HG03439 (cell line): ENCODE results near the gene KIAA0319L.

ENCODE experiments used
- ATAC-seq: cut with Tn5 transposase; IDR thresholded peaks from one replicate; pipeline ENCODE4 v1.9.1; 2021; ENCODE audit warnings: mild to moderate bottlenecking, moderate library complexity; ENCODE audit not compliant: unreplicated experiment

The KIAA0319L gene

GRCh38 chr1:35394386-35394785 is 162.8 kb downstream of the KIAA0319L start:
- ATAC-seq, result no peak

GRCh38 chr1:35390600-35391494 is 166.4 kb downstream of the KIAA0319L start:
- ATAC-seq, result no peak

- ATAC-seq, result no peak
Observed at GRCh38 chr1:35386959-35387358, 170.2 kb downstream of the KIAA0319L start.

- no peak for ATAC-seq
Observed at GRCh38 chr1:35386290-35386689, 170.9 kb downstream of the KIAA0319L start.
